ENCODE measurements around the gene PVRIG. TPM values are rescaled to one million over a fixed set of nuclear protein-coding genes. Genes with fewer than 3 reads are reported as not detected.

The PVRIG gene
- total and polyA plus RNA-seq, 2 of the 8 experiments (the other 6 are each of a cell fraction or from before 2014, with no cell fraction given): 0.15 TPM; not detected in 1

GRCh38 chr7:100220586-100221230, 959 bp downstream of the PVRIG start:
- no peak for FAIRE-seq
- TF ChIP-seq TAF1 (IDR thresholded peaks at IDR 0.05; ENCODE audit: low read depth, low read length): no peak
- no peak for TF ChIP-seq GTF2F1 (IDR thresholded peaks at IDR 0.05; ENCODE audit: borderline replicate concordance, low read depth, low read length)
- no peak for TF ChIP-seq SP1 (IDR thresholded peaks at IDR 0.05; ENCODE audit: low read depth, low read length)
- TF ChIP-seq KDM5A (IDR thresholded peaks at IDR 0.05; ENCODE audit: low read length): no peak
- TF ChIP-seq ATF2 (IDR thresholded peaks at IDR 0.05; ENCODE audit: low read length): no peak
- no peak for TF ChIP-seq CBX8 (IDR thresholded peaks at IDR 0.05; ENCODE audit: borderline replicate concordance, low read depth, low read length)
- TF ChIP-seq SIN3A (conservative IDR thresholded peaks at IDR 0.05 in 1 of 2, IDR thresholded peaks at IDR 0.05 in 1 of 2; ENCODE audit: low read depth in 1 of 2, low read length in 2 of 2): no peak
- TF ChIP-seq RXRA (IDR thresholded peaks at IDR 0.05; ENCODE audit: insufficient read depth, low read depth, low read length): no peak
- no peak for TF ChIP-seq SRF (IDR thresholded peaks at IDR 0.05; ENCODE audit: low read depth, low read length)
- TF ChIP-seq RFX5 (IDR thresholded peaks at IDR 0.05; ENCODE audit: borderline replicate concordance, low read depth, low read length): no peak
- TF ChIP-seq ATF3 (IDR thresholded peaks at IDR 0.05; ENCODE audit: insufficient read depth, low read depth, low read length): no peak

More at GRCh38 chr7:100220586-100221230, 959 bp downstream of the PVRIG start:
- 91% methylated on average over 21 of the region's 22 CpGs; no CpG with 5 or more reads in 1 of the 2 experiments for WGBS, 2 experiments (ENCODE audit: extremely low coverage in 1 of 2, insufficient coverage in 1 of 2, insufficient read length in 1 of 2, insufficient replicate concordance in 2 of 2, low coverage in 1 of 2, low lambda C conversion rate in 2 of 2, missing lambda C conversion rate in 1 of 2)
- ChIA-PET CTCF (ENCODE audit: partially characterized antibody) (interaction anchor here (1.4 to 5.1 kb wide), 4 partner anchors 38 to 88 kb away, joined by 3 to 47 read pairs (median 6); no protein-coding TSS in a partner anchor), POLR2A (ENCODE audit: partially characterized antibody) (interaction anchor here (0.6 to 1.2 kb wide), 2 partner anchors 10 to 118 kb away, joined by 3 read pairs; no protein-coding TSS in a partner anchor)
- no peaks in the 10 kb centered on the region for H3K79me2 ChIP-seq (ENCODE audit: control insufficient read depth in 1 of 2, insufficient read depth in 2 of 2, low read length in 2 of 2)
- H3K27ac ChIP-seq (ENCODE audit: low read depth, low read length): no peak overlapping the region
- H3K18ac ChIP-seq (ENCODE audit: extremely low read depth, low read length): no peak overlapping the region
- H3K4me3 ChIP-seq (ENCODE audit: extremely low read depth in 1 of 4, insufficient read depth in 2 of 4, low read depth in 3 of 4, low read length in 4 of 4): no peak overlapping the region
- H3K27me3 ChIP-seq (replicated peaks in 1 of 4; ENCODE audit: control insufficient read depth in 3 of 4, extremely low read depth in 1 of 4, insufficient read depth in 3 of 4, low read length in 3 of 4): no peaks in the 10 kb centered on the region; a peak in 2 of 7 replicates
- no peak overlapping the region for H2BK12ac ChIP-seq (ENCODE audit: low read depth, low read length)
- H2AFZ ChIP-seq (ENCODE audit: low read length): no peak overlapping the region
- H2AK5ac ChIP-seq (ENCODE audit: low read depth, low read length): no peak overlapping the region
- H3K56ac ChIP-seq (replicated peaks; ENCODE audit: insufficient read length, low read depth, low read length): no peak overlapping the region
- no peak overlapping the region for H2BK120ac ChIP-seq (replicated peaks; ENCODE audit: low read depth, low read length)
- H3K23ac ChIP-seq (ENCODE audit: insufficient read length): no peak overlapping the region
- no peak overlapping the region for H3K4me2 ChIP-seq (ENCODE audit: insufficient read depth in 1 of 2, low read depth in 2 of 2, low read length in 2 of 2)
- no peak overlapping the region for H3K4ac ChIP-seq (replicated peaks; ENCODE audit: insufficient read length, low read depth, low read length)
- H2BK20ac ChIP-seq (ENCODE audit: low read length): no peak overlapping the region
- no peaks in the 10 kb centered on the region for H4K20me1 ChIP-seq (replicated peaks in 1 of 2; ENCODE audit: control insufficient read depth in 1 of 2, insufficient read depth in 2 of 2, low read length in 2 of 2)
- H3K23me2 ChIP-seq (ENCODE audit: low read depth, low read length): no peaks in the 10 kb centered on the region
- no peak overlapping the region for H2BK15ac ChIP-seq (ENCODE audit: low read length)
- no peaks in the 10 kb centered on the region for H3K79me1 ChIP-seq (ENCODE audit: low read depth, low read length)
- H3K9ac ChIP-seq (replicated peaks in 1 of 4; ENCODE audit: extremely low read depth in 1 of 4, low read depth in 3 of 4, low read length in 3 of 4): no peak overlapping the region
- peaks cover 0 to 6% (median 0%) of the 10 kb centered on the region in 4 experiments; a peak in 2 of 8 replicates for H3K36me3 ChIP-seq (ENCODE audit: control insufficient read depth in 2 of 4, insufficient read depth in 4 of 4, low read length in 3 of 4)
- H3K9me3 ChIP-seq (ENCODE audit: insufficient read depth in 2 of 2, low read depth in 1 of 2, low read length in 1 of 2): no peaks in the 10 kb centered on the region
- H4K8ac ChIP-seq (ENCODE audit: extremely low read depth, insufficient read depth, low read length): no peak overlapping the region
- H4K91ac ChIP-seq (replicated peaks; ENCODE audit: insufficient read length, low read length): no peak overlapping the region
- no peak overlapping the region for H3K14ac ChIP-seq (ENCODE audit: insufficient read length)
- no peaks in the 10 kb centered on the region for H3K4me1 ChIP-seq (replicated peaks in 1 of 4; ENCODE audit: control insufficient read depth in 3 of 4, insufficient read depth in 4 of 4, low read length in 3 of 4)
- DNase-seq (ENCODE audit: low read depth in 1 of 2, low spot score in 2 of 2): no peak
- no peak overlapping the region for H2BK5ac ChIP-seq (ENCODE audit: low read depth, low read length)
- H4K5ac ChIP-seq (ENCODE audit: insufficient read length, low read depth, low read length): no peak overlapping the region
